Peyer's patch (tissue), 4 donors: ENCODE data around the gene EPB41L3.

Experiments used
- POLR2A ChIP-seq, 2 donors: fragments of 450-650 bp; IDR thresholded peaks; one replicate each; pipeline ENCODE4 v1.5.1; 2017; ENCODE audit warnings: antibody characterized with exemption in 2 of 2, mild to moderate bottlenecking in 2 of 2, moderate library complexity in 2 of 2
- TF ChIP-seq, protein P1 (sequence below), 6 experiments: fragments of 450-650 bp in 4 of 6; fragments of 200-600 bp in 2 of 6; sonication (generic) in 1 of 6; IDR thresholded peaks; one replicate each; pipeline ENCODE4 v1.5.1; 2017 to 2019; ENCODE audit warnings: antibody characterized with exemption in 6 of 6, mild to moderate bottlenecking in 3 of 6, moderate library complexity in 1 of 6

DNA sequence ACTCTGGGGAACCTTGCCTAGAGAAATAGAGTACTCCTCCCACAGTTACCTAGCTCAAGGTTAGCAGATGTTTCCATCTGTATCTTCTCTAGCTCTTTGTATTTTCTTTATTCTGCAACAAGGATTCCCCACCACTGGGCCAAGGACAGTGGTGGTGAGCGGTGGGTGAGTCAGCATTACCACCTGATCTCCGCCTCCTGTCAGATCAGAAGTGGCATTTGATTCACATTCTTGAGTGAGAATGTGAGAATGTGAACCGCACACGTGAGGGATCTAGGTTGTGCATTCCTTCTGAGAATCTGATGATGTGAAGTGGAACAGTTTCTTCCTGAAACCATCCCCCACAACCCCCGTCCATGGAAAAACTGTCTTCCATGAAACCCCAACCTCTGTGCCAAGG is 9.0 kb downstream of the EPB41L3 start:
- TF ChIP-seq, protein P1, sequence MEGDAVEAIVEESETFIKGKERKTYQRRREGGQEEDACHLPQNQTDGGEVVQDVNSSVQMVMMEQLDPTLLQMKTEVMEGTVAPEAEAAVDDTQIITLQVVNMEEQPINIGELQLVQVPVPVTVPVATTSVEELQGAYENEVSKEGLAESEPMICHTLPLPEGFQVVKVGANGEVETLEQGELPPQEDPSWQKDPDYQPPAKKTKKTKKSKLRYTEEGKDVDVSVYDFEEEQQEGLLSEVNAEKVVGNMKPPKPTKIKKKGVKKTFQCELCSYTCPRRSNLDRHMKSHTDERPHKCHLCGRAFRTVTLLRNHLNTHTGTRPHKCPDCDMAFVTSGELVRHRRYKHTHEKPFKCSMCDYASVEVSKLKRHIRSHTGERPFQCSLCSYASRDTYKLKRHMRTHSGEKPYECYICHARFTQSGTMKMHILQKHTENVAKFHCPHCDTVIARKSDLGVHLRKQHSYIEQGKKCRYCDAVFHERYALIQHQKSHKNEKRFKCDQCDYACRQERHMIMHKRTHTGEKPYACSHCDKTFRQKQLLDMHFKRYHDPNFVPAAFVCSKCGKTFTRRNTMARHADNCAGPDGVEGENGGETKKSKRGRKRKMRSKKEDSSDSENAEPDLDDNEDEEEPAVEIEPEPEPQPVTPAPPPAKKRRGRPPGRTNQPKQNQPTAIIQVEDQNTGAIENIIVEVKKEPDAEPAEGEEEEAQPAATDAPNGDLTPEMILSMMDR (IDR thresholded peaks at IDR 0.05): no peak
- TF ChIP-seq POLR2A (IDR thresholded peaks at IDR 0.05): no peak
